Mammary epithelial cell (primary cell): Measurements from ENCODE around the gene FASTKD2.

Experiments used
- CTCF ChIP-seq, 2 donors: IDR thresholded peaks in 1 of 2; conservative IDR thresholded peaks in 1 of 2; 2 replicates each; pipeline ENCODE4 v1.5.1; 2011 to 2012; ENCODE audit warnings: inconsistent platforms in 2 of 2, low read length in 2 of 2, mild to moderate bottlenecking in 2 of 2, control low read depth in 1 of 2, low read depth in 1 of 2; ENCODE audit not compliant: insufficient read depth in 1 of 2; ENCODE audit errors: extremely low read depth in 1 of 2
- EZH2 ChIP-seq: IDR thresholded peaks from 2 replicates; pipeline ENCODE4 v1.6.1; 2012; ENCODE audit warnings: low read length, inconsistent platforms, borderline replicate concordance

- TF ChIP-seq CTCF (conservative IDR thresholded peaks at IDR 0.05 in 1 of 2, IDR thresholded peaks at IDR 0.05 in 1 of 2; ENCODE audit: extremely low read depth in 1 of 2, insufficient read depth in 1 of 2, low read depth in 1 of 2, low read length in 2 of 2) (no peak), EZH2 (no peak)
Measured at GRCh38 chr2:206837775-206838174, 72.4 kb downstream of the FASTKD2 start.
